Lower lobe of right lung (tissue), 2 donors: ENCODE measurements around the gene OBSCN. TPM values are rescaled to one million over a fixed set of nuclear protein-coding genes. Genes with fewer than 3 reads are reported as not detected.

Experiments
- ATAC-seq, 2 donors: fragments of 200-7000 bp; cut with Tn5 transposase; one replicate each; pipeline ENCODE4 v1.9.1; 2020 to 2022; ENCODE audit warnings: mild to moderate bottlenecking in 2 of 2, moderate library complexity in 2 of 2
- DNase-seq: peaks from one replicate; pipeline ENCODE4 v3.0.0-alpha.2; 2020
- H3K27ac ChIP-seq: fragments of 200-600 bp; one replicate; pipeline ENCODE4 v1.8.0; 2022
- H3K27me3 ChIP-seq: fragments of 200-600 bp; one replicate; pipeline ENCODE4 v1.8.0; 2022; ENCODE audit warnings: low read depth
- H3K36me3 ChIP-seq: fragments of 200-600 bp; one replicate; pipeline ENCODE4 v1.8.0; 2022; ENCODE audit warnings: mild to moderate bottlenecking
- H3K4me1 ChIP-seq: fragments of 200-600 bp; one replicate; pipeline ENCODE4 v1.8.0; 2022
- H3K4me3 ChIP-seq: fragments of 200-600 bp; one replicate; pipeline ENCODE4 v1.8.0; 2022; ENCODE audit warnings: mild to moderate bottlenecking
- H3K9me3 ChIP-seq: fragments of 200-600 bp; one replicate; pipeline ENCODE4 v1.8.0; 2022
- intact Hi-C: fragments of 100-400 bp; cut with DNase I; formaldehyde crosslinking; loops from one replicate; pipeline ENCODE4 v1.11.0; 2022
- total RNA-seq: library from RNA; stranded (reverse); fragmentation: NEBNext Ultra II Directional; extraction: Animal tissue kit (Norgen Biotek cat#: 25700); gene quantifications from one replicate; pipeline ENCODE4 v1.2.1, GENCODE V29; 2021
- TF ChIP-seq, protein P1 (sequence below): fragments of 200-600 bp; IDR thresholded peaks from one replicate; pipeline ENCODE4 v1.8.0; 2022; ENCODE audit warnings: antibody characterized with exemption, mild to moderate bottlenecking
- donor health status: DM: no; HTN: yes; CAD: no; lungs with severe emphysema.

The OBSCN gene
- total RNA-seq, 1 donor from 2014 or later: 35.6 TPM

DNA sequence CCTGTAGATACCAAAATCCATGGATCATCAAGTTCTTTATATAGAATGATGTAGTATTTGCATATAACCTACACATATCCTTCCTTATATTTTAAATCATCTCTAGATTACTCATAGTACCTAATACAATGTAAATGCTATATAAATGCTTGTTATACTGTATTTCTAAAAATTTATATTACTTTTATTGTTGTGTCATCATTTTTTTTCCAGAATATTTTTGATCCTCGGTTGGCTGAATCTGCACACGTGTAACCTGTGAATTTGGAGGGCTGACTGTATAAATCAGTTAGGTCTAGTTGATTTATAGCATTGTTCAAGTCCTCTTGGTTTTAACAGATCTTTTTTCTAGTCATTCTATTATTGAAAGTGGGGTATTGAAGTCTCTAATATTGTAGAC, 23.3 kb downstream of the OBSCN start:
- Histone ChIP-seq H3K27me3 (no peaks in the 10 kb centered on the region), H3K36me3 (peaks cover 8% of the 10 kb centered on the region), H3K27ac (no peak overlapping the region), H3K4me1 (no peaks in the 10 kb centered on the region), H3K9me3 (no peaks in the 10 kb centered on the region), H3K4me3 (no peak overlapping the region)
- no peak for DNase-seq
- TF ChIP-seq, protein P1, sequence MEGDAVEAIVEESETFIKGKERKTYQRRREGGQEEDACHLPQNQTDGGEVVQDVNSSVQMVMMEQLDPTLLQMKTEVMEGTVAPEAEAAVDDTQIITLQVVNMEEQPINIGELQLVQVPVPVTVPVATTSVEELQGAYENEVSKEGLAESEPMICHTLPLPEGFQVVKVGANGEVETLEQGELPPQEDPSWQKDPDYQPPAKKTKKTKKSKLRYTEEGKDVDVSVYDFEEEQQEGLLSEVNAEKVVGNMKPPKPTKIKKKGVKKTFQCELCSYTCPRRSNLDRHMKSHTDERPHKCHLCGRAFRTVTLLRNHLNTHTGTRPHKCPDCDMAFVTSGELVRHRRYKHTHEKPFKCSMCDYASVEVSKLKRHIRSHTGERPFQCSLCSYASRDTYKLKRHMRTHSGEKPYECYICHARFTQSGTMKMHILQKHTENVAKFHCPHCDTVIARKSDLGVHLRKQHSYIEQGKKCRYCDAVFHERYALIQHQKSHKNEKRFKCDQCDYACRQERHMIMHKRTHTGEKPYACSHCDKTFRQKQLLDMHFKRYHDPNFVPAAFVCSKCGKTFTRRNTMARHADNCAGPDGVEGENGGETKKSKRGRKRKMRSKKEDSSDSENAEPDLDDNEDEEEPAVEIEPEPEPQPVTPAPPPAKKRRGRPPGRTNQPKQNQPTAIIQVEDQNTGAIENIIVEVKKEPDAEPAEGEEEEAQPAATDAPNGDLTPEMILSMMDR: no peak
- ATAC-seq: no peak
- intact Hi-C loops: no loop called here

DNA sequence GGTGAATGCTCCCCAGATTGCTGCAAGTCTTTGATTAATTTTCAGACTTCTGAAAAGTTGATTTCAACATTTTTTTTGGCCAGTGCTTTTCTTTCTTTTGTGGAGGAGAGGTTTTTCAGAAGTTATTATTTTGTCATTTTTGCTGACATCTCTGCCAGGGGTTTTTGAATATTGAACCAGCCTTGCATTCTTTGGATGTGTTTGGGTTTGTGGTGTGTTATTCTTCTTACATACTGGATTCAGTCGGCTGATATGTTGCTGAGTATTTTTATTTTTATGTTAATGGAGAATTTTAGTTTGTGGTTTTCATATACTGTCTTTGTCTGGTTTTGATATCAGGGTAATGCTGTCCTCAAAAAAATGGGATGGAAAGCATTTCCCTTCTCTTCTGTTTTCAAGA, 25.3 kb downstream of the OBSCN start:
- Histone ChIP-seq H3K4me3 (no peak overlapping the region), H3K27me3 (no peaks in the 10 kb centered on the region)
- TF ChIP-seq, protein P1: no peak

DNA sequence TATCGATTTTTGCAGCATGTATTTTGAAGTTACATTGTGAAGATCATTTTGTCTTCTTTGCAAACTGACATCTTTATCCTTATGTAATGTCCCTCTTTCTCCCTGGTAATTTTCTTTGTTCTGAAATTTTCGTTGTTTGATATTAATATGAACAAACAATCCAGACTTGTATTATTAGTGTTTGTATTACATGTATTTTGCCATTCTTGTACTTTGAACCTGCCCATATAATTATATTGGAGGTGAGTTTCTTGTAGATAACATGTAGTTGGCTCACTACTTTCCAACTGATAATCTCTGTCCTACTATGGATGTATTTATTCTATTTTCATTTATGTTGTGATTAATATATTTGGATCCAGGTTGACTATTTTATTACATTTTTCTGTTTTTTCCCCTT, 27.1 kb downstream of the OBSCN start:
- TF ChIP-seq, protein P1: no peak
- no peak overlapping the region for H3K27ac ChIP-seq
- intact Hi-C loops: no loop called here
- H3K4me1 ChIP-seq: no peaks in the 10 kb centered on the region
- H3K4me3 ChIP-seq: no peak overlapping the region
- peaks cover 8% of the 10 kb centered on the region for H3K36me3 ChIP-seq
- no peaks in the 10 kb centered on the region for H3K9me3 ChIP-seq
- H3K27me3 ChIP-seq: no peaks in the 10 kb centered on the region
- no peak for DNase-seq
- ATAC-seq: no peak

More for the DNA sequence above, 25.3 kb downstream of the OBSCN start:
- Histone ChIP-seq H3K4me1 (no peaks in the 10 kb centered on the region), H3K27ac (no peak overlapping the region), H3K36me3 (no peaks in the 10 kb centered on the region), H3K9me3 (no peaks in the 10 kb centered on the region)
- intact Hi-C loops: no loop called here
- DNase-seq (no peak), ATAC-seq (no peak)

DNA sequence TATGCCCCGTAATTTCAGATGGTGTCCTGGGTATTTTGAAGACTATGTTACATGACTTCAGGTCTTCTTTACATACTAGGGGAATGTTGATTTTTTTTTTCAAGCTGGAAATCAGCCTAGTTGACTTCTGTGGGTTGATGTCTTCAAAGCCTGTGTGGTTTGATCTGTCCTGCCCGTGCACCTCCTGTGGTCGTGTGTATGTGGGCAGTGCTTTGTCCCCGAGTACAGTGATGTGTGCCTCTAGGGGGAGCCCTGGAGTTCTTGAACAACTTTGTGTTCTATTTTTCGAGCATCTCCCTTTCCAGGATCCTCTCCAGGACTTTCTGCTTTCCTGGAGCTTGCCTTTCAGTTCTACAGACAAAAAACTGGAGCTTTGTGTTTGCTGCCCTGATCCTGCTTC, 28.9 kb downstream of the OBSCN start:
- H3K27me3 ChIP-seq: no peaks in the 10 kb centered on the region
- TF ChIP-seq, protein P1: peak; percentile 55
- intact Hi-C loops: no loop called here
- ATAC-seq (peak; percentile 56 to 78), DNase-seq (no peak)
- H3K36me3 ChIP-seq: peaks cover 8% of the 10 kb centered on the region
- no peak overlapping the region for H3K27ac ChIP-seq
- no peak overlapping the region for H3K4me3 ChIP-seq
- H3K4me1 ChIP-seq: no peaks in the 10 kb centered on the region
- H3K9me3 ChIP-seq: peaks cover 6% of the 10 kb centered on the region

DNA sequence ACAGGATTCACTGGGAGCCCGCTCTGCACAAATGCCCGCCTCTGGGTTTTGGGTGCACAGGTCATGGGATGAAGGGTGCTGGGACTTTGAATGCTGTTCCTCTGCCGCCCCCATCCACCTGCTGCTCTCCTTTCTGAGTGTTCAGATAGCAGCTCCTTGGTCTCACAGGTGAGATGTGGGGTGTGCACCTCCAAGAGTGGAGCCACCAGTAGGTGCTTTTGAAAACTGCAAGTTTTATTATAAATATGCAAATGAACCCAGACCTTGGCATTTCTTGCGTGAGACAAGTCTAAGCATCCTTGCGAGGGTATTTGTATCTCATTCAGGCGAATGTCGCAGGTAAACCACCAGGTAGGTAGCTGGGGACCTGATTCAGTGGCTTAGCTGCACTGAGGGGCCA, 30.2 kb downstream of the OBSCN start:
- TF ChIP-seq, protein P1: no peak
- Histone ChIP-seq H3K9me3 (peaks cover 18% of the 10 kb centered on the region), H3K27ac (no peak overlapping the region), H3K27me3 (no peaks in the 10 kb centered on the region), H3K36me3 (peaks cover 9% of the 10 kb centered on the region), H3K4me1 (no peaks in the 10 kb centered on the region), H3K4me3 (no peak overlapping the region)
- intact Hi-C loops: no loop called here
- ATAC-seq (no peak), DNase-seq (no peak)

DNA sequence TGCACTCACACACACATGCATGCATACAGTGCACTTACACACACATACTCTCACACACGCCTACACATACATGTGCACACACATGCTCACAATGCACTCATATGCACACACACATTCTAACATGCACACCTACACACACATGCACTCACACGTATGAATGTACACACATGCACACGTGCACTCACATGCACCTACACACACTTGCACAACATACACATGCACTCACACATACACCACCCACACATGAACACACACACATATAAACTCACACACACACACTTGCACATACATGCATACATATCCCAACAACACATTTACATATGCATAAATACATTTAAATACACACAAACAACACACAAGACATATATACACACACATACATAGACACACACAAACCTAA, 30.6 kb downstream of the OBSCN start:
- Histone ChIP-seq H3K27ac (no peak overlapping the region), H3K9me3 (peaks cover 23% of the 10 kb centered on the region), H3K36me3 (peaks cover 14% of the 10 kb centered on the region), H3K4me1 (no peaks in the 10 kb centered on the region), H3K27me3 (no peaks in the 10 kb centered on the region), H3K4me3 (no peak overlapping the region)
- DNase-seq: no peak
- ATAC-seq: no peak
- intact Hi-C loops: no loop called here
- TF ChIP-seq, protein P1: no peak
